ENCODE results near the gene STARD10. TPM values are rescaled to one million over a fixed set of nuclear protein-coding genes. Genes with fewer than 3 reads are reported as not detected.

The STARD10 gene
- total RNA-seq, 6 experiments from 2014 or later: 282 to 525 (median 330) TPM

- Histone ChIP-seq H3K4me1 (peaks cover 0 to 24% (median 11%) of the 10 kb centered on the region in 4 donors), H3K27ac (no peak overlapping the region), H3K36me3 (peaks cover 0 to 5% (median 0%) of the 10 kb centered on the region in 4 donors), H3K9me3 (no peaks in the 10 kb centered on the region), H3K27me3 (no peaks in the 10 kb centered on the region), H3K4me3 (no peak overlapping the region)
- ATAC-seq (no peak), DNase-seq (no peak)
- WGBS (ENCODE audit: insufficient coverage, low coverage, low lambda C conversion rate, missing lambda C conversion rate): no CpG with 5 or more reads among the region's 7 CpGs
- intact Hi-C loops (cut with DNase I): no loop called here
- no peak for TF ChIP-seq CTCF (IDR thresholded peaks at IDR 0.05)
- no peak for TF ChIP-seq POLR2A (IDR thresholded peaks at IDR 0.05)
These were observed 30.2 kb upstream of the STARD10 start for GRCh38 chr11:72824020-72824419.

- no peak overlapping the region for H3K4me3 ChIP-seq
- TF ChIP-seq POLR2A (IDR thresholded peaks at IDR 0.05): no peak
- no peak for TF ChIP-seq CTCF (IDR thresholded peaks at IDR 0.05)
- DNase-seq (no peak), ATAC-seq (no peak)
- H3K9me3 ChIP-seq: no peaks in the 10 kb centered on the region
- peaks cover 0 to 17% (median 8%) of the 10 kb centered on the region in 4 donors for H3K4me1 ChIP-seq
- intact Hi-C loops (cut with DNase I): no loop called here
- no CpG with 5 or more reads among the region's 9 CpGs for WGBS (ENCODE audit: insufficient coverage, low coverage, low lambda C conversion rate, missing lambda C conversion rate)
- no peak overlapping the region for H3K27ac ChIP-seq
- no peaks in the 10 kb centered on the region for H3K27me3 ChIP-seq
- peaks cover 0 to 5% (median 0%) of the 10 kb centered on the region in 4 donors for H3K36me3 ChIP-seq
These were observed 29.4 kb upstream of the STARD10 start for GRCh38 chr11:72823105-72823804.

- Histone ChIP-seq H3K9me3 (no peaks in the 10 kb centered on the region), H3K27ac (no peak overlapping the region), H3K27me3 (no peaks in the 10 kb centered on the region), H3K4me3 (peak overlapping the region; percentile 36 to 54 (median 51)), H3K36me3 (peaks cover 0 to 5% (median 0%) of the 10 kb centered on the region in 4 donors), H3K4me1 (peaks cover 0 to 8% (median 4%) of the 10 kb centered on the region in 4 donors)
- intact Hi-C loops (cut with DNase I): no loop called here
- DNase-seq: peak; percentile 91 to 93 (median 91)
- ATAC-seq: peak; percentile 84 to 95 (median 89)
- TF ChIP-seq POLR2A (IDR thresholded peaks at IDR 0.05): peak; percentile 59
- peak; percentile 10 to 42 (median 26) for TF ChIP-seq CTCF (IDR thresholded peaks at IDR 0.05)
- 20% methylated on average over 4 of the region's 82 CpGs for WGBS (ENCODE audit: insufficient coverage, low coverage, low lambda C conversion rate, missing lambda C conversion rate)
These were observed 28.3 kb upstream of the STARD10 start for GRCh38 chr11:72821920-72822799.

GRCh38 chr11:72821221-72821919 lies 27.5 kb upstream of the STARD10 start:
- no peak for TF ChIP-seq POLR2A (IDR thresholded peaks at IDR 0.05)
- TF ChIP-seq CTCF (IDR thresholded peaks at IDR 0.05): no peak
- 66% methylated on average over 14 of the region's 50 CpGs for WGBS (ENCODE audit: insufficient coverage, low coverage, low lambda C conversion rate, missing lambda C conversion rate)
- no peak overlapping the region for H3K27ac ChIP-seq
- H3K9me3 ChIP-seq: no peaks in the 10 kb centered on the region
- H3K4me1 ChIP-seq: peaks cover 0 to 8% (median 4%) of the 10 kb centered on the region in 4 donors
- ATAC-seq (peak in 3 of 4 donors; percentile 1 to 4 (median 2)), DNase-seq (peak in 1 of 3 donors; percentile 49)
- intact Hi-C loops (cut with DNase I): no loop called here
- H3K36me3 ChIP-seq: peaks cover 0 to 5% (median 0%) of the 10 kb centered on the region in 4 donors
- H3K27me3 ChIP-seq: no peaks in the 10 kb centered on the region
- peak overlapping the region; percentile 36 to 54 (median 51) for H3K4me3 ChIP-seq
